ELF-1 (cell line): ENCODE measurements around the gene CCL25.
"Not testable (repeated sequence)": the region's sequence is repeated elsewhere in the genome, so short reads cannot be mapped to it uniquely, and the experiment has no call there.

Experiments used
- DNase-seq: peaks from one replicate; pipeline ENCODE4 v3.0.0-alpha.2; 2016; ENCODE audit warnings: low read depth, low spot score

The CCL25 gene, protein sequence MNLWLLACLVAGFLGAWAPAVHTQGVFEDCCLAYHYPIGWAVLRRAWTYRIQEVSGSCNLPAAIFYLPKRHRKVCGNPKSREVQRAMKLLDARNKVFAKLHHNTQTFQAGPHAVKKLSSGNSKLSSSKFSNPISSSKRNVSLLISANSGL

DNA sequence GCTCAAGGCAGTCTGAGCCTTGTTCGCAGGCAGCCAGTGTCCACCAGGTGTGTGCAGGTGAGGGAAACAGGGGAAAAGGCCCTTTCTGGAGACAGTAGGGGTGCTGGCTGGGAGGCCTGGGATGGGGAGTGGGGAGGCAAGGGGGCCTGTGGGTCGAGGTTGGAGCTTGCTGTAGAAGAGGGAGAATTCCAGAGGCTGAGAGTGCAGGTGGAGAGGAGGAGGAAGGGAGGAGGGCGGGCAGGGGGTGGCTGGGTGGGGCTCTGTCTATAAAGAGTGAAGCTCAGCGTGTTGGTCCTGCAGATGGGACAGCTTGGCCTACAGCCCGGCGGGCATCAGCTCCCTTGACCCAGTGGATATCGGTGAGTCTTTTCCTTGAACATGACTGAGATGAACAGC, at the start of gene CCL25:
TSS of gene CCL25 (plus strand) at position 297 of the 396 bp plus-strand sequence. CDS start 290 bp downstream, outside the sequence.
- DNase-seq = no peak

- DNase-seq = no peak
Measured at GRCh38 chr19:8004001-8004400, 48.6 kb upstream of the CCL25 start.

GRCh38 chr19:8004723-8005513, 47.6 kb upstream of the CCL25 start:
- no peak for DNase-seq

DNA sequence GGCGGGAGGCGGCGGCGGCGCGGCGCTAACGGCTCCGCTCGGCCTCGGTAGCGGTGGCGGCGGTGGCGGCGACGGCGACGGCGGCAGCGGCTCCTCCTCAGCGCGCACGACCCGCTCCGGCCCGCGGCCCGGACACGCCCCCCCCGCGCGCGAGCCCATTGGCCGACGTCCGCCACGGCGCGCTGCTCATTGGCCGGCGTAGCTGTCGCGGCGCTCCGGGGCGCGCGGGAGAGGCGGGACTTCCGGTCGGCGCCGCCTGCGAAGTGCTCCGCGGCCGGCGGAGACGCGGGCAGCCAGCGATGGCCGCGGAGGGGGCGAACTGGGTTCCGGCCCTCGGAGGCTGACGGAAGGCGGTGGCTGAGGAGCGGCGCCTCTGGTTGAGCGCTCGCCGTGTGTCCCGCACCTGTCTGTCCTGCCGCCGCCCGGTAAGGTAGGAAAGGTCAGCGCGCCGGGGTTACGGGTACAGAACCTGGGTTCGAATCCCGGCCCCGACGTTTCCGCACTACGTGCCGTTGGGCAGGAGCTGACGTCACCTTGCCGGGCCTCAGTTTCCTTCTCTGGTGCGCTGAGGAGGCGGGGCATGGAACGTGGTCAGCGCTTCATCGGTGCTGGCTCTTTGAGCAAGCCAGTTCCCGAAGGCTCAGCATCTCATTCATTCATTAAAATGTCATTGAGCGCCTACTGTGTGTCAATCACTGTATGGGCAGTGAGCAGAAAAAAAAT, 46.9 kb upstream of the CCL25 start, which contains the start of gene ELAVL1:
TSS of gene ELAVL1 (minus strand) at position 108 of the 723 bp plus-strand sequence. CDS start 13,826 bp downstream, outside the sequence.
- DNase-seq = peak; percentile 92

DNA sequence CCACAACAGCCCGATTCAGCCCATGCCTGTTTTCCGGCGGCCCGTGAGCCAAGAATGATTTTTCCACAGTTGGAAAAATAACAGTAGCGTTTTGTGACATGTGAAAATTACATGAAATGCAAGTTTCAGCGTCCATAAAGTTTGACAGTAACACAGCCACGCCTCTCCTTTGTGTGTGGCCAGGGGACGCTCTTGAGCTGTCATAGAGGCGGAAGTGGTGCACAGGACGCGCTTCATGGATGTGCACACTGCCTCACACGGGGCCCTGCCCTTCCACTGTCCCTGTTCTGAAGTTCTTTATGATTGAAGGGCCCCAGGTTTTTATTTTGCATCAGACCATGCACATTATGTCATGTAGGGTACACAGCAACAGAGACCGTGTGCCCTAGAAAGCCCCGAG, 34.8 kb upstream of the CCL25 start:
- peak; percentile 26 for DNase-seq

- no peak for DNase-seq
Measured at GRCh38 chr19:8020681-8021080, 31.9 kb upstream of the CCL25 start.

- DNase-seq = no peak
Measured at GRCh38 chr19:8021374-8021773, 31.2 kb upstream of the CCL25 start.

GRCh38 chr19:8022275-8022674, 30.3 kb upstream of the CCL25 start:
- DNase-seq = no peak

DNA sequence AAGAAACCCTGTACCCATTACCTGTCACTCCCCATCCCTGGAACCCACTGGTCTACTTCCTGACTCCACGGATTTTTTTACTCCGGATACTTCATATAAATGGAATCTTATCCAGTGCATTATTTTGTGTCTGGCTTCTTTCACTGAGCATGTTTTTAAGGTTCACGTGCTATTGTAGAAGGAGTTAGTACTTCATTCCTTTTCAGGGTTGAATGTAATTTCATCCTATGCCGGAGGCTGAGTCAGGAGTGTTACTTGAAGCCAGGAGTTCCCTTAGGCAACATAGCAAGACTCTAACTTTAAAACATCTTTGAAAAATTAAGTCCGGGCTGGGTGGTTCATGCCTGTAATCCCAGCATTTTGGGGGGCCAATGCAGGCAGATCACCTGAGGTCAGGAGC, 29.2 kb upstream of the CCL25 start:
- DNase-seq = no peak

- not testable (repeated sequence) for DNase-seq
Measured at GRCh38 chr19:8024256-8024655, 28.3 kb upstream of the CCL25 start.

DNA sequence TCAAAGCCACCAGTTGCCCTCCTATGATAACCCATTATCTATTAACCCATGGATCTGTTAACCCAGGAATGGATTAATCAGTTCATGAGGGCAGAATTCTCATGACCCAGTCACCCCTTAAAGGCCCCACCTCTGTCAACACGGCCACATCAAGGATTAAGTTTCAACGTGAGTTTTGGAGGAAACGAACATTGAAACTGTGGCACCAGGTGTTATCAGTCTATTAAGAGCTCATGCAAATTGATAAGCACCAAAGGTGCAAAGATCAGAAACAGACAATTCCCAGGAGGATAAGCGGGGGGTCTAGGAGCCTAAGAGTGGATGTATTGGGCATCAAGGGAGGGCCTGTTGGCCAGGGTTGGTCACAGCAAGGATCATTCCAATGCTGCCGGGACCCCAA, 27.2 kb upstream of the CCL25 start:
- no peak for DNase-seq

DNA sequence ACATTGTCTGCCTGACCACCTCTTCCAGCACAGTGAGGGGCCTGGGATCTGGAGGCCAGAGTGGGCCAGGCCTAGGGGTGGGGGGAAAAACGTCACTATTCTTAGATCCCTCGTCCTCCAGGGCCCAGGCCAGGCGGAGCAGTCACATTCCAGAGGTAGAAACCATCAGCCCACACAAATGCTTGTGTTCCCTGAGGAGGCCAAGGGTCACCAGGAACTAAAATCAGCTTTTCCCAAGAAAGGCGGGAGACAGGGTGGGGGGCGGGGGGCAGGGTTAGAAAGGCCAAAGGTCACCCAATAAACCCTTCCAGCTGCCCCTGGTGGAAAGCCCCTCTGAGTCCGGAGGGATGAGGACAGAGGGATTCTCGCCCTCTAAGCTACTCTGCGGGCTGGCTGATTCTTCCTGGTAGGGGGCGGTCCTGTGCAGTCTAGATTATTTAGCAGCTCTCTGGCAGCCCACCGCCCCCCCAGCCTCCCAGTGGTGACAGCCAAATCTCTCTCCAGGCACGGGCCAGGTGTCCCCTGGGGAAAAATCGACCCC, 23.5 kb upstream of the CCL25 start:
- peak; percentile 93 for DNase-seq

DNA sequence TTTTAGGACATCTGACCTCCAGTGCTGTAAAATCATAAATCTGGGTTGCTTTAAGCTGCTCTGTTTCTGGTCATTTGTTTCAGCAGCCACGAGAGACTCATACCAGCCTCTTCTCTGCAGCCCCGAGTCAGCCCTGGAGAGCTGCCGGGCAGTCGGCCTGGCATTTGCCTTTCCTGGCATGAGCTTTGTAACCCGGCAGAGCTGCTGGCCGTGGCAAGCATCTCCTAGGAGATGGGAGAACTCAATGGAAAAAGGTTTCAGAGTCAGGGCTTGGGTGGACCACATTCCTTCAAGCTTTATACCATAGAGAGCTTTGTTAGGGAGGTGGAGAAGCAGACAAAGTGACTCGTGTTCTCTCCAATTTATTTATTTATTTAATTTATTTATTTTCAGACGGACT, 21.6 kb upstream of the CCL25 start:
- no peak for DNase-seq

DNA sequence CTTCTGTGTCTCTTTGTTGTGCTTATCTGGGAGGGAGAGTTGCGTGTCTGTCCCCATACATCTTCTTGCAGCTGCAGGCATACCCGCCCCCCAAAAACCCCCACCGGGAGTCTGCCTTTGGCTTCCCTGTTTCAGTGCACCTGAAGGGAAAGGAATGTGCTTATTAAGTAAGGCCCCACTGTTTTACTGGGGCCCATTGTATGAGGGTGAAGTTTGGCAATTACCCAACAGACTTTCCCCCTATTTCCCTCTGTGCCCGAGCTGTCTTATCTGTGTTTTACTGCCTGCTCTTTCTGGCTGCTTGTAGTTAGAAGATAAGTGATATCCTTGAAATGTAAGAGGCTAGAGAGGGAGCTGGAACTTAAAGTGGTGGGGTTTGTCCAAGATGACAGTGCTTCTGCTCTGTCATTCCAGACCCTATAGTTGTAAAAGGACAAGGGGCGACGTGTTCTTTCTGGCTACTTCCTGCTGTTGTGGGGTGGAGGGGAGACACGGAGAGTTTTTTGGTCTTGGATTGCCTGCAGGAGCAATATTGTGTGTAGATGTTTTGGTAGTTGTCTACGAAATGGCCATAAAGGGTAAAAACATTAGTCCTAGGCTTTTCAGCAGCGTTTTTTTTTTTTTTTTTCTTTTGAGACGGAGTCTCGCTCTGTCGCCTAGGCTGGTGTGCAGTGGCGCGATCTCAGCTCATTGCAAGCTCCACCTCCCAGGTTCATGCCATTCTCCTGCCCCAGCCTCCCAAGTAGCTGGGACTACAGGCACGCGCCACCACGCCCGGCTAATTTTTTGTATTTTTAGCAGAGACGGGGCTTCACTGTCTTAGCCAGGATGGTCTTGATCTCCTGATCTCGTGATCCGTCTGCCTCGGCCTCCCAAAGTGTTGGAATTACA, 19.0 kb upstream of the CCL25 start:
- peak; percentile 56 for DNase-seq

GRCh38 chr19:8034178-8034525, 18.4 kb upstream of the CCL25 start:
- no peak for DNase-seq

DNA sequence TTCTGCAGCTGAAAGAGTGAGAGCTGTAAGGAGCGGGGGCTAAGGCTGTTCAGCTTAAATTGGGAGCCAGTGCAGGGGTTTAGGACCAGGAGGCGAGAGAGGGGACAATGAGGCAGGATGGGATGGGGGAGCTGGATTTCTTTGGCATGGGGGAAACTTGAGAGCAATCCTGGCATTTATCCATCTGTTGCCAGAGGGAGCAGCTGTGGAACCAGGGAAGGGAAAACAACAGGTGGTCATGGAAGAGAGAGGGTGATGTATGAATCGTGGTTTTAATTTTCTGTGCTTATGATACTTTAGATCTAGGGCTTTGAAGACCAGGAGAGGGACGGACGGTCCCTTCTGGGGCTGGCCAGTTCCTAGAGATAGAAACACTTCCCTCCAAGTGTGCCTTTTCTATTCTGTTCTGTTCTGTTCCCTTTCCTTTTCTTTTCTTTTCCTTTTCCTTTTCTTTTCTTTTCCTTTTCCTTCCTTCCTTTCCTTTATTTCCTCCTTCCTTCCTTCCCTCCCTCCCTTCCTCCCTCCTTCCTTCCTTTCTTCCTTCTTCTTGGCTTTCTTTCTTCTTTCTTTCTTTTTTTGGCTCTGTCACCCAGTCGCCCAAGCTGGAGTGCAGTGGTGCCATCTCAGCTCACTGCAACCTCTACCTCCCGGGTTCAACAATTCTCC, 16.0 kb upstream of the CCL25 start:
- DNase-seq = no peak

DNA sequence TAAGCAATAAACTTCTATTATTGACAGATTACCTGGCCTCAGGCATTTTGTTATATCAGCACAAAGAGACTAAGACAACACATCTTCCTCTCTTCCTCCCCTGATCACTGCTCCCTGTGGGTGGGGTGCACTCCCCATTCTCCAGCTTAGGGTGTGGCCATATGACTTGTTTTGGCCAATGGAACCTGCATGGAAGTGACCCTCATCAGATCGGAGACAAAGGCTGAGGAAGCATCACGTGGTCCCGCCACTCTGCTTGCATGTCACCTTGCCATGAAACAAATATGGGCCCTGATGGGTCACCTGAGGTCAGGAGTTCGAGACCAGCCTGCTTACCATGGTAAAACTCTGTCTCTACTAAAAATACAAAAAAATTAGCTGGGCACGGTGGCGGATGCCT, 13.7 kb upstream of the CCL25 start:
- DNase-seq = no peak

DNA sequence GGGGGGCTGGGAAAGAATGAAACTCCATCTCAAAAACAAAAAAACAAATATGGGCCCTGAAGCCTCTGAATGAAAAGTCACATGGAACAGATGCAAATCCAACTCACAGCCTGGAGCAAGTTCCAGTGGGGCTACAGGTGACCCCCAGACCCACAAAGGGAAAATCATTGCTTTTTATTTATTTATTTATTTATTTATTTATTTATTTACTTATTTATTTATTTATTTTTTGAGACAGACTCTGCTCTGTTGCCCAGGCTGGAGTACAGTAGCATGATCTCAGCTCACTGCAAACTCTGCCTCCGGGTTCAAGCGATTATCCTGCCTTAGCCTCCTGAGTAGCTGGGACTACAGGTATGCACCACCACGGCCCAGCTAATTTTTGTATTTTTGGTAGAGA, 13.3 kb upstream of the CCL25 start:
- DNase-seq = no peak

GRCh38 chr19:8041531-8041931, 11.0 kb upstream of the CCL25 start:
- no peak for DNase-seq

- no peak for DNase-seq
Measured at GRCh38 chr19:8042900-8043299, 9.7 kb upstream of the CCL25 start.

DNA sequence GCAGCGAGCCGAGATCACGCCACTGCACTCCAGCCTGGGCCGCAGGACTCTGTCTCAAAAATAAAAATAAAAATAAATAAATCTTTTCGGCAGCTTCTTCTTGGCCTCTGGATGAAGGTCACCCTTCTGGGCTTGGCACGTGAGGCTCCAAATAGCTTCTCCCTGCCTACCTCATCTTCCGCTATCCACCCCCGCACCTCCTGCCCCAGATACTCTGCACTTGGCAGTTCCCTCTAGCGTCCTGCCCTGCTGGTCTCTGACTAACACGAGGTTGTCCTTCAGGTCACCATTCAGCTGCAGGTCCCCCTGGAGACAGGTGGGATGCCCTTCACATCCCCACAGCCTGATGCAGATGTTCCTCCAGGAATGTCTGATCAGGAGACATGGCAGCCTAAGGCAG, 8.5 kb upstream of the CCL25 start:
- no peak for DNase-seq
